Mammary epithelial cell (primary cell): ENCODE data around the gene RETREG1.

Experiments
- EZH2 ChIP-seq: IDR thresholded peaks from 2 replicates; pipeline ENCODE4 v1.6.1; 2012; ENCODE audit warnings: low read length, inconsistent platforms, borderline replicate concordance
- TF ChIP-seq, protein P1 (sequence below), 2 donors: IDR thresholded peaks in 1 of 2; conservative IDR thresholded peaks in 1 of 2; 2 replicates each; pipeline ENCODE4 v1.5.1; 2011 to 2012; ENCODE audit warnings: inconsistent platforms in 2 of 2, low read length in 2 of 2, mild to moderate bottlenecking in 2 of 2, control low read depth in 1 of 2, low read depth in 1 of 2; ENCODE audit not compliant: insufficient read depth in 1 of 2; ENCODE audit errors: extremely low read depth in 1 of 2

DNA sequence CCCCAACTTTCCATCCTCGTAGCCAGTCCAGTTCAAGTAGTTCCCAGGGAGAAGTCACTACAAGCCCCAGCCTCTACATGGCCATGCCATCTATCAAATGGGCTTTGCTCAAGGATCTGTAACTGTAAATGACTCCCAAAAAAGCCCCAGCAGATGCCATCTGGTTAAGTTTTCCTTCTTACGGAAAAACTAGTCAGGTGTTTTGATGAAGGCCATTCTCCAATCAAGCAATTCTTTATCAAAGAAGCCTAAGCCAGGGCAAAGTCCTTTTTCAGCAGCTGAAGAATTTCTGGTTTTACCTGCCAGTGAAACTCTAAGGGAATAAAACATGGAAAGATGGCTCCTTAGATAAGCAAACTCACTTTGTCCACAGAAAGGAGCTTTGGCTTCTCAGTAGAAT is 129.3 kb downstream of the RETREG1 start:
- TF ChIP-seq, protein P1, sequence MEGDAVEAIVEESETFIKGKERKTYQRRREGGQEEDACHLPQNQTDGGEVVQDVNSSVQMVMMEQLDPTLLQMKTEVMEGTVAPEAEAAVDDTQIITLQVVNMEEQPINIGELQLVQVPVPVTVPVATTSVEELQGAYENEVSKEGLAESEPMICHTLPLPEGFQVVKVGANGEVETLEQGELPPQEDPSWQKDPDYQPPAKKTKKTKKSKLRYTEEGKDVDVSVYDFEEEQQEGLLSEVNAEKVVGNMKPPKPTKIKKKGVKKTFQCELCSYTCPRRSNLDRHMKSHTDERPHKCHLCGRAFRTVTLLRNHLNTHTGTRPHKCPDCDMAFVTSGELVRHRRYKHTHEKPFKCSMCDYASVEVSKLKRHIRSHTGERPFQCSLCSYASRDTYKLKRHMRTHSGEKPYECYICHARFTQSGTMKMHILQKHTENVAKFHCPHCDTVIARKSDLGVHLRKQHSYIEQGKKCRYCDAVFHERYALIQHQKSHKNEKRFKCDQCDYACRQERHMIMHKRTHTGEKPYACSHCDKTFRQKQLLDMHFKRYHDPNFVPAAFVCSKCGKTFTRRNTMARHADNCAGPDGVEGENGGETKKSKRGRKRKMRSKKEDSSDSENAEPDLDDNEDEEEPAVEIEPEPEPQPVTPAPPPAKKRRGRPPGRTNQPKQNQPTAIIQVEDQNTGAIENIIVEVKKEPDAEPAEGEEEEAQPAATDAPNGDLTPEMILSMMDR (conservative IDR thresholded peaks at IDR 0.05 in 1 of 2, IDR thresholded peaks at IDR 0.05 in 1 of 2; ENCODE audit: extremely low read depth in 1 of 2, insufficient read depth in 1 of 2, low read depth in 1 of 2, low read length in 2 of 2): no peak
- TF ChIP-seq EZH2: no peak
